Uterus (tissue), 2 donors: ENCODE data around the gene ARL2BP.

ENCODE experiments used
- POLR2A ChIP-seq, 2 donors: fragments of 450-650 bp; IDR thresholded peaks; one replicate each; pipeline ENCODE4 v1.6.1; 2016; ENCODE audit warnings: antibody characterized with exemption in 2 of 2, mild to moderate bottlenecking in 1 of 2, moderate library complexity in 1 of 2
- TF ChIP-seq, protein P1 (sequence below), 4 experiments: fragments of 200-600 bp in 2 of 4; fragments of 450-650 bp in 2 of 4; sonication (generic) in 2 of 4; IDR thresholded peaks; one replicate each; pipeline ENCODE4 v1.5.1; 2016 to 2019; ENCODE audit warnings: antibody characterized with exemption in 4 of 4, mild to moderate bottlenecking in 2 of 4, moderate library complexity in 1 of 4

DNA sequence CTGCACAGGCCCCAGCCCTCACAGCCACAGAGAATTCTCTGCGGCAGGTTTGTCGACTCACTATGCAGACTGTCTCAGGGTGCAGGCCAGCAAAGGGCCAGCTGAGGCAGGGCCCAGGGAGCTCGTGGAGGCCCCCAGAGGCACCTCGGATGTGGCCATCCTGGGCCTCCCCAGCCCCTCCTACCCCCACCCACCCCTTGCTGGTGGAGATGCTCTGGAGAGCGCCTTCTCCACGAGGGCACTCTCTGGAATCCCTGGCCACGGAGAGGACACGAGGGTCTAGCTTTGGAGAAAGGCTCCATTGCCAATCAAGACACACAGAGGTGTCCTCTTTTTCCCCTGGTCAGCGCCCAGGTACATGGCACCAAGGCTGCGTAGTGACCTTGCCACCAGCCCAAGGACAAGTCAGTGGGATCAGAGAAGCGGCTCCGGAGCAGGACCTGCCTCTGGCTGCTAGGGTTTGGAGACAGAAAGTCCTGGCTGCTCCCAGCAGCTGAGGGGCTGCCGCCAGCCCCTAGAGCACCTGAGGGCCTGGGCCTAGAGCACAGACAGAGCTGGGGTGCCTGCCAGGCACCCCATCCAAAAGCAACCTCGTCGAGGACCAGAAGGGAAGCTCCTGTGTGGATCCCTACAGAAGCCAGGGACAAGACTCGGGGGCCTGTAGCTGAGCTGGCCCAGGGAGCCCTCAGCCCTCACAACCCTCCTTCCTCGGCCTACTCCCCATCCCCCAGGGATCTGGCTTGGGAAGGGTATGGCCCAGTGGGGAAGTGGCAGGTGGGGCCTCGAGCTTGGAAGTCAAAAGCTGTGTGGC is 18.7 kb downstream of the ARL2BP start:
- TF ChIP-seq, protein P1, sequence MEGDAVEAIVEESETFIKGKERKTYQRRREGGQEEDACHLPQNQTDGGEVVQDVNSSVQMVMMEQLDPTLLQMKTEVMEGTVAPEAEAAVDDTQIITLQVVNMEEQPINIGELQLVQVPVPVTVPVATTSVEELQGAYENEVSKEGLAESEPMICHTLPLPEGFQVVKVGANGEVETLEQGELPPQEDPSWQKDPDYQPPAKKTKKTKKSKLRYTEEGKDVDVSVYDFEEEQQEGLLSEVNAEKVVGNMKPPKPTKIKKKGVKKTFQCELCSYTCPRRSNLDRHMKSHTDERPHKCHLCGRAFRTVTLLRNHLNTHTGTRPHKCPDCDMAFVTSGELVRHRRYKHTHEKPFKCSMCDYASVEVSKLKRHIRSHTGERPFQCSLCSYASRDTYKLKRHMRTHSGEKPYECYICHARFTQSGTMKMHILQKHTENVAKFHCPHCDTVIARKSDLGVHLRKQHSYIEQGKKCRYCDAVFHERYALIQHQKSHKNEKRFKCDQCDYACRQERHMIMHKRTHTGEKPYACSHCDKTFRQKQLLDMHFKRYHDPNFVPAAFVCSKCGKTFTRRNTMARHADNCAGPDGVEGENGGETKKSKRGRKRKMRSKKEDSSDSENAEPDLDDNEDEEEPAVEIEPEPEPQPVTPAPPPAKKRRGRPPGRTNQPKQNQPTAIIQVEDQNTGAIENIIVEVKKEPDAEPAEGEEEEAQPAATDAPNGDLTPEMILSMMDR (IDR thresholded peaks at IDR 0.05), result no peak
- TF ChIP-seq POLR2A (IDR thresholded peaks at IDR 0.05), result no peak
